ENCODE results near the gene SNN.

The SNN gene

DNA sequence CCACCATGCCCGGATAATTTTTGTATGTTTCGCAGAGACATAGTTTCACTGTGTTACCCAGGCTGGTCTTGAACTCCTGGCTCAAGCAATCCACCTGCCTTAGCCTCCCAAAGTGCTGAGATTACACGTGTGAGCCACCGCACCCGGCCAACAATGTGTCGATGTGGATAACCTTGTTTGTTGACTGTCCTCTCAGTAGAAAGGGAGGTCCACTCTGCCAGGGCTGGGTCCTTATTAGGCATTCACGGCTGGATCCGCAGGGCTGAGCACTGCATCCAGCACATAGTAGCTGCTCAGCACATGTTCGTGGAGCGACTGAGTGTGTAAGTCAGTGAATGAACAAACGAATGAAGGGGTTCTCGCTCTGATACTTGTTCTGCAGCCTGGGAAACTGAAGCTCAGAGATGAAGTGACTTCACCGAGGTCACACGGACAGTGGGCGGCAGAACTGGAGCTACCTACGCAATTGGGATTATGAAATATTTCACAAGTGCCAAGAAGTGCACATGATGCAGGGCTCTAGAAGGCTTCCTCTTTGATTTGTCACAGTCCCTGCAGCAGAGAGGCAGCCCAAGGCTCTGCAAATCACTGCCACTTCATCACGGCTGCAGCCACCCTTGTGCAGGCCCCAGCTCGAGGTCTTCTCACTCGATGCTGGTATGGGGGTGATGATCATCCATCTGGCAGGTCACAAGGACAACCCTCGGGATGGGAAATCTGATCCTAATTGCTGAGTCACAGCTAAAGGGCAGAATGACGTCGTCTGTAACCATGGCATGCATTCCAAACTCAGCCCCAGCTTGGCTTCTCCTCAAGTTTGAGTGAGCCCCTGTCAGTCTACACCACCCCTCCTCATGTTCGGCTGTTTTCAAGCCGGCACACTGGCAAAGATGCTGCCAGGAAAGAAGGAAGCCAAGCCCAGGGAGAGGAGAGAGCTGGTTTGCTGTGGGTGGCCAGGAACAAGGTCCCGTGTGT, 28.0 kb upstream of the SNN start:
- H3K4me3 ChIP-seq (replicated peaks in 1 of 2; ENCODE audit: low read depth in 2 of 2, low read length in 2 of 2): no peak overlapping the region
- TF ChIP-seq CTCF (IDR thresholded peaks at IDR 0.05; ENCODE audit: low read depth, low read length): no peak
- peak; percentile 99 for DNase-seq (ENCODE audit: low read depth in 2 of 2)

DNA sequence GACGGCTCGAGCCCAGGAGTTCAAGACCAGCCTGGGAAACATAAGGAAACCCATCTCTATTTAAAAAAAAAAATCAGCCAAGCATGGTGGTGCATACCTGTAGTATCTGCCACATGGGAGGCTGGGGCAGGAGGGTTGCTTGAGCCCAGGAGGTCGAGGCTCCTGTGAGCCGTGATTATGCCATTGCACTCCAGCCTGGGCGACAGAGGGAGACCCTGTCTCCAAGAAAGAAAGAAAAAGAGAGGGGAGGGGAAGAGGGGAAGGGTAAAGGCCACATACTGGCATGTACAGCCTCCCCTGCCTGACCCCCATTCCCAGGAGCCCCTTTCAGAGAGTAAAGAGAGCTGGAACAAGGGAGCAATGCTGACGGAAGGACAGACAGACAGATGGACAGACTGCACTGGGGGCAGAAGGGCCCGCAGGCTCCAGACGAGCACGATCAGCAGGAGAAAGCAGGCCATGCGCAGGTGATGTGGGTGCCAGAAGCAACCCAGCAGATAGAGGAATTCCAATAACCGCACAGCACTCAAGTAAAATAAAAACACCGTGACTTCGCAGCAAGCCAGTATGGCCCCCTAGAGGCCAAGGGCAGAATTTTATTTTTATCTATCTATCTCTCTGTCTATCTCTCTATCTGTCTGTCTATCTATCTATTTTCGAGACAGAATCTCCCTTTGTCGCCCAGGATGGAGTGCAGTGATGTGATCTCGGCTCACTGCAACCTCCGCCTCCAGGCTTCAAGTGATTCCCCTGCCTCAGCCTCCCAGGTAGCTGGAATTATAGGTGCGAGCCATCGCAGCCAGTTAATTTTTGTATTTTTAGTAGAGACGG, 27.1 kb upstream of the SNN start:
- H3K4me3 ChIP-seq (replicated peaks in 1 of 2; ENCODE audit: low read depth in 2 of 2, low read length in 2 of 2): no peak overlapping the region
- DNase-seq (ENCODE audit: low read depth in 2 of 2): peak; percentile 80 to 84
- peak; percentile 67 for TF ChIP-seq CTCF (IDR thresholded peaks at IDR 0.05; ENCODE audit: low read depth, low read length)

DNA sequence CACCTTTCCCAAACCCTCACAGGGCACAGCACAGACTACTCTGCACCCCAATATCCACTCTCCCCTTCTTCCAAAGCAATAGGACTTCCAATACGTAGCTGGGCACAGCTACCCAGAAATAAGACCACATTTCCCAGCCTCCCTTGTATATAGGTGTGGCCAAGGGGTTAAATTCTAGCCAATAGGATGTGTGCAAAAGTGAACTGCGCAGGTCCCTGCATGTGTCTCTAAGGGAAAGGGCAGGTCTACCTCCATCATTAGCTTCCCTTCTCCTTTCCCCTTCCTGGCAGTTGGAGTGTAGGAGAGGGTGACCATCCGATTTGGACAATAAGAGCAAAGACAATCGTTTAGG, 25.5 kb upstream of the SNN start:
- no peak for TF ChIP-seq CTCF (IDR thresholded peaks at IDR 0.05; ENCODE audit: low read depth, low read length)
- no peak for DNase-seq (ENCODE audit: low read depth in 2 of 2)
- no peak overlapping the region for H3K4me3 ChIP-seq (replicated peaks in 1 of 2; ENCODE audit: low read depth in 2 of 2, low read length in 2 of 2)

DNA sequence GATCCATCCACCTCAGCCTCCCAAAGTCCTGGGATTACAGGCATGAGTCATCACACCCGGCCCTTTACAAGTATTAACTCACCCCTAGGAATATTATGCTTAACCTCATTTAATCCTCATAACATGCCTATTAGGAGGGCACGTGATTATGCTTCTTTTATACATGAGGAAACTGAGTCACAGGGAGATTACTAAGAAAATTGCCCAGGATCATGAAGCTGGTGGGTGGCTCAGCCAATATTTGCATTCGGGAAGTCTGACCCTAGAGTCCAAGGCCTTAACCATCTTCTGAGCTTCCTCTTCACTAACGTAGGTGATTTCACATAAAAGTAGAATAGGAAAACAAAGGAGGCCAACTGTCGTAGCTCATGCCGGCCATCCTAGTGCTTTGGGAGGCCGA, 19.0 kb upstream of the SNN start:
- DNase-seq (ENCODE audit: low read depth in 2 of 2): no peak
- H3K4me3 ChIP-seq (replicated peaks in 1 of 2; ENCODE audit: low read depth in 2 of 2, low read length in 2 of 2): no peak overlapping the region
- TF ChIP-seq CTCF (IDR thresholded peaks at IDR 0.05; ENCODE audit: low read depth, low read length): no peak

DNA sequence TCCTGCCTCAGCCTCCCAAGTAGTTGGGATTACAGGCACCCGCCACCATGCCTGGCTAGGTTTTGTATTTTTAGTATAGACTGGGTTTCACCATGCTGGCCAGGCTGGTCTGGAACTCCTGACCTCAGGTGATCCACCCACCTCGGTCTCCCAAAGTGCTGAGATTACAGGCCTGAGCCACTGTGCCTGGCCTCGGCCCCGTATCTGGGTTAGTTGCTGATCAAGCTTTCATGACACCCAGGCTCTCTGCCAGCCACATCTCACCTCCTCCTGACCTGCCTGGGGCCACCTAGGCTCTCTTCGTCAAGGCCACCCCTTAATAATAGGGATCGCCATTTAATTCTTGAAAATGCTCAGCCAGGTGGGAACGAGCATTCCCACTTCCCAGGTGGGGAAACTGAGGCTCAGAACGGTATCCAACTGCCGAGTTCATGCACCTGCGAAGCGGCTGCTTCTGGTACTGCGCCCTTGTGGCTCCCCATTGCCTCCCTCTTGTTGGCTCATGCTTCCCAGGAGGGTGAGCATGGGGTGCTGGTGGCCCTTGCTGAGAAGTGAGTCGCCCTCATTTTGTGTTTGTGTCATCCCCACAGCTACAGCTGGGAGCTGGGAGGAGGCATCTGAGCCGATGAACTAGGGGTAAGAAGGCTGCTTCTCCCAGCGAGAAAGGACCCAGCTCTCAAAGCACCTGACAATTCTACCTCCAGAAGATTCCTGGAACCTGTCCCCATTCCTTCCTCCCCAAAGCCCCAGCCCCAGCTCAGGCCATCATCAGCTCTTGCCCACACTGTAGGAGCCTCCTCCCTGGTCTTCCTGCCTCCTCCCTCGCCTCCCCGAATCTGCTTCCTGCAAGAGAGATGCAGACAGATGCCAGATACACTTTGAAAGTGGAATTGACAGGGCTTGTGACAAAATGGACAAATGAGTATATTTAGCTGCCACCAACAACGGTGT, 17.3 kb upstream of the SNN start:
- no peak overlapping the region for H3K4me3 ChIP-seq (replicated peaks in 1 of 2; ENCODE audit: low read depth in 2 of 2, low read length in 2 of 2)
- DNase-seq (ENCODE audit: low read depth in 2 of 2): no peak
- TF ChIP-seq CTCF (IDR thresholded peaks at IDR 0.05; ENCODE audit: low read depth, low read length): no peak

GRCh38 chr16:11651796-11652195, 16.5 kb upstream of the SNN start:
- no peak for DNase-seq (ENCODE audit: low read depth in 2 of 2)
- no peak overlapping the region for H3K4me3 ChIP-seq (replicated peaks in 1 of 2; ENCODE audit: low read depth in 2 of 2, low read length in 2 of 2)
- TF ChIP-seq CTCF (IDR thresholded peaks at IDR 0.05; ENCODE audit: low read depth, low read length): no peak

Data from cardiac fibroblast (primary cell).